SK-N-SH (cell line): ENCODE measurements around the gene DTX1. TPM values are rescaled to one million over a fixed set of nuclear protein-coding genes. Genes with fewer than 3 reads are reported as not detected.
A peak's percentile ranks its signal among the peaks of the same experiment; 100 is the strongest.

Source experiments
- CTCF ChIA-PET: fragments of 300-600, 350-600 bp; formaldehyde crosslinking; extraction: SDS; loops from one replicate; lab custom pipeline; 2021; lab: Yijun Ruan, JAX
- POLR2A ChIA-PET: fragments of 350-600 bp; sonication (Branson Sonifier 250); formaldehyde crosslinking; extraction: SDS; loops from one replicate; lab custom pipeline; 2020; ENCODE audit warnings: antibody characterized with exemption, inconsistent platforms; lab: Yijun Ruan, JAX
- DNase-seq: peaks from one replicate; pipeline ENCODE4 v3.0.0; 2012
- H2AFZ ChIP-seq: fragments of 200-600 bp; sonication (generic); 2 replicates; pipeline ENCODE4 v1.8.1; 2016; ENCODE audit warnings: antibody characterized with exemption, mild to moderate bottlenecking, low read depth
- H3F3A ChIP-seq: fragments of 200-600 bp; sonication (generic); replicated peaks from 2 replicates; pipeline ENCODE3; 2016; ENCODE audit warnings: antibody characterized with exemption, mild to moderate bottlenecking; ENCODE audit not compliant: insufficient read depth
- H3K27ac ChIP-seq, 2 experiments: fragments of 200-500 bp in 1 of 2; fragments of 200-600 bp in 1 of 2; sonication (Bioruptor generic) in 1 of 2; sonication (generic), shearing (Covaris generic) in 1 of 2; 2 replicates each; pipeline versions ENCODE4 v1.5.1 to v1.6.1; 2014 to 2016; ENCODE audit warnings: low read depth in 2 of 2, inconsistent platforms in 1 of 2, low read length in 1 of 2, mild to moderate bottlenecking in 1 of 2, mixed read lengths in 1 of 2
- H3K27me3 ChIP-seq: fragments of 200-600 bp; sonication (generic), shearing (Covaris generic); 2 replicates; pipeline ENCODE4 v1.6.1; 2016; ENCODE audit warnings: mixed run types; ENCODE audit not compliant: insufficient read depth
- H3K36me3 ChIP-seq, 2 experiments: fragments of 200-500 bp in 1 of 2; fragments of 200-600 bp in 1 of 2; sonication (Bioruptor generic) in 1 of 2; sonication (generic) in 1 of 2; replicated peaks in 1 of 2; 2 replicates each; pipeline versions ENCODE3 to v1.5.1; 2014 to 2016; ENCODE audit warnings: low read length in 1 of 2, mild to moderate bottlenecking in 1 of 2; ENCODE audit not compliant: insufficient read depth in 2 of 2, control insufficient read depth in 1 of 2
- H3K4me1 ChIP-seq, 2 experiments: fragments of 200-500 bp in 1 of 2; fragments of 200-600 bp in 1 of 2; sonication (Bioruptor generic) in 1 of 2; sonication (generic), shearing (Covaris generic) in 1 of 2; 2 replicates each; pipeline versions ENCODE4 v1.5.1 to v1.6.1; 2014 to 2016; ENCODE audit warnings: low read depth in 1 of 2, low read length in 1 of 2, mixed run types in 1 of 2; ENCODE audit not compliant: insufficient read depth in 2 of 2, control insufficient read depth in 1 of 2
- H3K4me2 ChIP-seq: fragments of 200-600 bp; sonication (generic), shearing (Covaris generic); 2 replicates; pipeline ENCODE4 v1.6.1; 2017; ENCODE audit warnings: mixed run types
- H3K4me3 ChIP-seq, 2 experiments: fragments of 200-500 bp in 1 of 2; fragments of 200-600 bp in 1 of 2; sonication (Bioruptor generic) in 1 of 2; sonication (generic), shearing (Covaris generic) in 1 of 2; 2 replicates each; pipeline versions ENCODE4 v1.5.1 to v1.8.1; 2014 to 2016; ENCODE audit warnings: low read depth in 2 of 2, inconsistent platforms in 1 of 2, low read length in 1 of 2, mild to moderate bottlenecking in 1 of 2, mixed read lengths in 1 of 2, moderate library complexity in 1 of 2
- H3K79me2 ChIP-seq: fragments of 200-600 bp; sonication (generic); 2 replicates; pipeline ENCODE4 v1.8.1; 2017; ENCODE audit warnings: mild to moderate bottlenecking; ENCODE audit not compliant: insufficient read depth
- H3K9ac ChIP-seq: fragments of 200-600 bp; sonication (generic); 2 replicates; pipeline ENCODE4 v1.6.1; 2017; ENCODE audit warnings: mixed run types
- H3K9me2 ChIP-seq: fragments of 200-600 bp; sonication (generic); 2 replicates; pipeline ENCODE4 v1.6.1; 2017; ENCODE audit warnings: mixed run types
- H3K9me3 ChIP-seq: fragments of 200-600 bp; sonication (generic); 2 replicates; pipeline ENCODE4 v1.6.1; 2017; ENCODE audit warnings: mixed run types, mild to moderate bottlenecking, moderate library complexity
- H4K20me1 ChIP-seq: fragments of 200-600 bp; sonication (generic); 2 replicates; pipeline ENCODE4 v1.6.1; 2017; ENCODE audit warnings: mild to moderate bottlenecking, mixed run types; ENCODE audit not compliant: insufficient read depth
- CHD2 ChIP-seq: fragments of 150-350 bp; IDR thresholded peaks from 2 replicates; pipeline ENCODE4 v1.6.1; 2018; ENCODE audit warnings: low read length; ENCODE audit not compliant: partially characterized antibody
- ELF1 ChIP-seq: IDR thresholded peaks from 2 replicates; pipeline ENCODE4 v1.4.0; 2012
- EP300 ChIP-seq, 2 experiments: IDR thresholded peaks; 2 replicates each; pipeline versions ENCODE4 v1.4.0 to v1.6.1; 2012; ENCODE audit warnings: borderline replicate concordance in 1 of 2, low read depth in 1 of 2, low read length in 1 of 2
- EZH2phosphoT487 ChIP-seq: fragments of 200-600 bp; sonication (generic); IDR thresholded peaks from 2 replicates; pipeline ENCODE4 v1.6.1; 2017; ENCODE audit warnings: low read depth, mixed run types, mild to moderate bottlenecking, antibody characterized with exemption, moderate library complexity, borderline replicate concordance
- FOSL2 ChIP-seq: IDR thresholded peaks from 2 replicates; pipeline ENCODE4 v1.4.0; 2012; ENCODE audit warnings: low read depth, mild to moderate bottlenecking, moderate library complexity, borderline replicate concordance
- GABPA ChIP-seq: IDR thresholded peaks from 2 replicates; pipeline ENCODE4 v1.4.0; 2012; ENCODE audit warnings: low read depth, mild to moderate bottlenecking
- IRF3 ChIP-seq: fragments of 150-350 bp; IDR thresholded peaks from 2 replicates; pipeline ENCODE4 v1.6.1; 2016; ENCODE audit warnings: mild to moderate bottlenecking, low read depth, low read length
- MXI1 ChIP-seq: IDR thresholded peaks from 2 replicates; pipeline ENCODE4 v1.6.1; 2012; ENCODE audit warnings: mild to moderate bottlenecking, low read depth, low read length, improper control_type of control experiment
- NFIC ChIP-seq: IDR thresholded peaks from 2 replicates; pipeline ENCODE4 v1.4.0; 2012; ENCODE audit warnings: borderline replicate concordance
- TCF12 ChIP-seq: IDR thresholded peaks from 2 replicates; pipeline ENCODE4 v1.4.0; 2012
- USF2 ChIP-seq: fragments of 150-350 bp; IDR thresholded peaks from 2 replicates; pipeline ENCODE4 v1.6.1; 2017; ENCODE audit warnings: antibody characterized with exemption, low read length, low read depth, borderline replicate concordance
- ZBTB33 ChIP-seq: IDR thresholded peaks from 2 replicates; pipeline ENCODE4 v1.4.0; 2012; ENCODE audit warnings: low read depth, borderline replicate concordance
- WGBS: methylation state at CpG from one replicate; pipeline ENCODE4 v1.1.6; 2017; ENCODE audit warnings: low lambda C conversion rate; 5-methylcytosine and 5-hydroxymethylcytosine counted together
- polyA plus RNA-seq, 3 experiments: library from polyadenylated mRNA; depleted of rRNA; stranded (reverse); fragments of >200 nt; gene quantifications; 2 replicates each; pipeline ENCODE4 v1.2.3, GENCODE V29; 2012
- TF ChIP-seq, protein P1 (sequence below): fragments of 200-600 bp; sonication (generic); IDR thresholded peaks from 2 replicates; pipeline ENCODE4 v1.6.1; 2017; ENCODE audit warnings: antibody characterized with exemption, mild to moderate bottlenecking, moderate library complexity

DTX1 gene
- polyA plus RNA-seq, 1 of the 3 experiments (the other 2 are of a cell fraction) = 0.72 TPM

DNA sequence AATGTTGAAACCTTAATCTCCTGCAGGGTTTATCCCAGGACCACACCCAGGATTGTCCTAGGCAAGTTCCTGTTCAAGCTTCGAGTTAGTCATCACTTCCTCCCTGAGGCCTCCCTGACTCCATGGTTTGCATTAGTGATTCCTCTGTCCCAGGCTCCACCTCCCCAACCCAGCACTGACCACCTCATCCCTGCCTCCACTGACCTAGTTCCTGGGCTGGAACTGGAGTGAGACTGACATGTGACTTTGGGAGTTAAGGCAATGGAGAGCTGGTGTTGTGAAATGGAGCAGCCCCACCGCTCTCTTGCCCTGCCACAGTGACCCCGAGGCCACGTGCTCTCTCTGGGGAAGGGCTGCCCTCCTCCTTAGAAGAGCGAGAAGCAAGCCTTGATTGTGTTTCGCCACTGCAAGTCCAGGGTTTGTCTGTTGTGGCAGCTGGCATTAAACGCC is 15.8 kb upstream of the DTX1 start:
- DNase-seq = no peak
- Histone ChIP-seq H3K27ac (no peak overlapping the region), H3K4me2 (no peak overlapping the region), H3K79me2 (no peaks in the 10 kb centered on the region), H2AFZ (peak overlapping the region; percentile 81; the same call in 1 of the 2 replicates), H4K20me1 (no peaks in the 10 kb centered on the region), H3K4me3 (no peak overlapping the region), H3K9me2 (no peaks in the 10 kb centered on the region), H3K9me3 (no peaks in the 10 kb centered on the region), H3K4me1 (peaks cover 0 to 3% of the 10 kb centered on the region in 2 experiments; a peak in 1 of 4 replicates), H3K27me3 (no peaks in the 10 kb centered on the region), H3K9ac (no peak overlapping the region), H3K36me3 (no peaks in the 10 kb centered on the region), H3F3A (no peaks in the 10 kb centered on the region)
- WGBS = 62% methylated on average over 7 of the region's 7 CpGs
- POLR2A ChIA-PET = no interaction called here
- CTCF ChIA-PET = interaction anchor here (1.0 to 7.3 kb wide), 4 partner anchors 9 to 140 kb away, joined by 3 to 50 read pairs (median 6); no protein-coding TSS in a partner anchor
- TF ChIP-seq EP300 (IDR thresholded peaks at IDR 0.05; ENCODE audit: borderline replicate concordance in 1 of 2, low read depth in 1 of 2, low read length in 1 of 2) (no peak), CHD2 (no peak), ZBTB33 (no peak), TCF12 (no peak), MXI1 (no peak), EZH2phosphoT487 (no peak), USF2 (no peak), NFIC (no peak), FOSL2 (no peak), IRF3 (no peak), ELF1 (no peak), GABPA (no peak)
- TF ChIP-seq, protein P1, sequence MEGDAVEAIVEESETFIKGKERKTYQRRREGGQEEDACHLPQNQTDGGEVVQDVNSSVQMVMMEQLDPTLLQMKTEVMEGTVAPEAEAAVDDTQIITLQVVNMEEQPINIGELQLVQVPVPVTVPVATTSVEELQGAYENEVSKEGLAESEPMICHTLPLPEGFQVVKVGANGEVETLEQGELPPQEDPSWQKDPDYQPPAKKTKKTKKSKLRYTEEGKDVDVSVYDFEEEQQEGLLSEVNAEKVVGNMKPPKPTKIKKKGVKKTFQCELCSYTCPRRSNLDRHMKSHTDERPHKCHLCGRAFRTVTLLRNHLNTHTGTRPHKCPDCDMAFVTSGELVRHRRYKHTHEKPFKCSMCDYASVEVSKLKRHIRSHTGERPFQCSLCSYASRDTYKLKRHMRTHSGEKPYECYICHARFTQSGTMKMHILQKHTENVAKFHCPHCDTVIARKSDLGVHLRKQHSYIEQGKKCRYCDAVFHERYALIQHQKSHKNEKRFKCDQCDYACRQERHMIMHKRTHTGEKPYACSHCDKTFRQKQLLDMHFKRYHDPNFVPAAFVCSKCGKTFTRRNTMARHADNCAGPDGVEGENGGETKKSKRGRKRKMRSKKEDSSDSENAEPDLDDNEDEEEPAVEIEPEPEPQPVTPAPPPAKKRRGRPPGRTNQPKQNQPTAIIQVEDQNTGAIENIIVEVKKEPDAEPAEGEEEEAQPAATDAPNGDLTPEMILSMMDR = no peak
